ENCODE results near the gene HOXC10. TPM values are rescaled to one million over a fixed set of nuclear protein-coding genes. Genes with fewer than 3 reads are reported as not detected.

HOXC10 gene
- total RNA-seq, 1 donor from 2014 or later = 0.96 TPM

- no peak overlapping the region for H3K27ac Mint-ChIP-seq
- peaks cover 98% of the 10 kb centered on the region for H3K27me3 Mint-ChIP-seq (ENCODE audit: low read depth)
- peak in 1 of 2 experiments; percentile 71 for DNase-seq (ENCODE audit: low spot score in 2 of 2, unreplicated experiment in 2 of 2)
- H3K9me3 Mint-ChIP-seq = no peaks in the 10 kb centered on the region
- H3K4me1 Mint-ChIP-seq = peaks cover 14% of the 10 kb centered on the region
- H3K4me3 Mint-ChIP-seq = no peak overlapping the region
- no peak for TF ChIP-seq CTCF (IDR thresholded peaks at IDR 0.05; ENCODE audit: unreplicated experiment)
- no peaks in the 10 kb centered on the region for H3K36me3 Mint-ChIP-seq
Measured at GRCh38 chr12:53952871-53953734, 31.8 kb upstream of the HOXC10 start.

GRCh38 chr12:53953831-53954693 is 30.9 kb upstream of the HOXC10 start:
- Mint-ChIP-seq H3K36me3 (no peaks in the 10 kb centered on the region), H3K9me3 (no peaks in the 10 kb centered on the region), H3K27me3 (ENCODE audit: low read depth) (peaks cover 98% of the 10 kb centered on the region), H3K4me1 (peaks cover 14% of the 10 kb centered on the region), H3K4me3 (no peak overlapping the region), H3K27ac (no peak overlapping the region)
- no peak for DNase-seq (ENCODE audit: low spot score in 2 of 2, unreplicated experiment in 2 of 2)
- TF ChIP-seq CTCF (IDR thresholded peaks at IDR 0.05; ENCODE audit: unreplicated experiment) = no peak

GRCh38 chr12:53954694-53955035 is 30.3 kb upstream of the HOXC10 start, which contains the start of gene HOXC12:
Gene HOXC12, plus strand, starts transcription at chr12:53954903. Its CDS starts 27 bp downstream, at chr12:53954930.
- no peaks in the 10 kb centered on the region for H3K36me3 Mint-ChIP-seq
- no peaks in the 10 kb centered on the region for H3K9me3 Mint-ChIP-seq
- H3K27me3 Mint-ChIP-seq (ENCODE audit: low read depth) = peaks cover 98% of the 10 kb centered on the region
- no peak for TF ChIP-seq CTCF (IDR thresholded peaks at IDR 0.05; ENCODE audit: unreplicated experiment)
- H3K4me1 Mint-ChIP-seq = peaks cover 14% of the 10 kb centered on the region
- no peak within 1 kb of the TSS for H3K27ac Mint-ChIP-seq
- no peak for DNase-seq (ENCODE audit: low spot score in 2 of 2, unreplicated experiment in 2 of 2)
- no peak within 1 kb of the TSS for H3K4me3 Mint-ChIP-seq

- Mint-ChIP-seq H3K27me3 (ENCODE audit: low read depth) (peaks cover 98% of the 10 kb centered on the region), H3K4me1 (peaks cover 14% of the 10 kb centered on the region), H3K36me3 (no peaks in the 10 kb centered on the region), H3K9me3 (no peaks in the 10 kb centered on the region), H3K27ac (no peak overlapping the region), H3K4me3 (no peak overlapping the region)
- DNase-seq (ENCODE audit: low spot score in 2 of 2, unreplicated experiment in 2 of 2) = no peak
- TF ChIP-seq CTCF (IDR thresholded peaks at IDR 0.05; ENCODE audit: unreplicated experiment) = no peak
Measured at GRCh38 chr12:53955036-53955775, 29.7 kb upstream of the HOXC10 start.

GRCh38 chr12:53955776-53956250 is 29.1 kb upstream of the HOXC10 start:
- no peaks in the 10 kb centered on the region for H3K9me3 Mint-ChIP-seq
- no peak overlapping the region for H3K27ac Mint-ChIP-seq
- H3K4me1 Mint-ChIP-seq = peaks cover 14% of the 10 kb centered on the region
- TF ChIP-seq CTCF (IDR thresholded peaks at IDR 0.05; ENCODE audit: unreplicated experiment) = no peak
- DNase-seq (ENCODE audit: low spot score in 2 of 2, unreplicated experiment in 2 of 2) = no peak
- no peaks in the 10 kb centered on the region for H3K36me3 Mint-ChIP-seq
- H3K27me3 Mint-ChIP-seq (ENCODE audit: low read depth) = peaks cover 98% of the 10 kb centered on the region
- H3K4me3 Mint-ChIP-seq = no peak overlapping the region

Data from mesothelial cell of epicardium (in vitro differentiated cells).